Uterus (tissue), 4 donors: Measurements from ENCODE around the gene UPK3BL1. TPM values are rescaled to one million over a fixed set of nuclear protein-coding genes. Genes with fewer than 3 reads are reported as not detected.
"Not testable (repeated sequence)": the region's sequence is repeated elsewhere in the genome, so short reads cannot be mapped to it uniquely, and the experiment has no call there.

Source experiments
- DNase-seq, 2 donors: peaks; one replicate each; pipeline ENCODE4 v3.0.0-alpha.2; 2019 to 2020
- H3K27ac ChIP-seq, 2 donors: fragments of 200-600 bp; sonication (generic); 1 replicate in 1 of 2; 2 replicates in 1 of 2; pipeline ENCODE4 v1.5.1; 2016 to 2018
- H3K27me3 ChIP-seq, 2 donors: fragments of 200-600 bp; sonication (generic); one replicate each; pipeline ENCODE4 v1.5.1; 2018 to 2019; ENCODE audit warnings: control low read depth in 1 of 2
- H3K36me3 ChIP-seq, 2 donors: fragments of 200-600 bp; sonication (generic); one replicate each; pipeline ENCODE4 v1.5.1; 2019; ENCODE audit warnings: control low read depth in 1 of 2
- H3K4me1 ChIP-seq, 2 donors: fragments of 200-600 bp; sonication (generic); one replicate each; pipeline ENCODE4 v1.5.1; 2018 to 2019; ENCODE audit warnings: control low read depth in 1 of 2
- H3K4me3 ChIP-seq, 2 donors: fragments of 200-600 bp; sonication (generic); 1 replicate in 1 of 2; 2 replicates in 1 of 2; pipeline ENCODE4 v1.5.1; 2018 to 2019; ENCODE audit warnings: mild to moderate bottlenecking in 1 of 2
- H3K9me3 ChIP-seq, 2 donors: fragments of 200-600 bp; sonication (generic); one replicate each; pipeline ENCODE4 v1.5.1; 2019; ENCODE audit warnings: control low read depth in 1 of 2
- intact Hi-C: fragments of 100-400 bp; cut with DNase I; formaldehyde crosslinking; loops from one replicate; pipeline ENCODE4 v1.15.1; 2023; ENCODE audit warnings: low total_unique reads
- small RNA-seq: library from RNA; depleted of rRNA; stranded (forward); fragments of <200 nt; gene quantifications from one replicate; pipeline ENCODE3, GENCODE V24; 2016
- total RNA-seq, 4 donors: library from RNA; depleted of rRNA in 3 of 4; stranded (reverse); fragments of >200 nt in 3 of 4; gene quantifications; one replicate each; pipeline versions ENCODE4 v1.1.0 to v1.2.4, GENCODE V29; 2014 to 2023
- donor health status: DM: yes; HTN: yes; CAD: no.

The UPK3BL1 gene
- total RNA-seq, 4 donors from 2014 or later, result 16.0 to 31.8 (median 19.6) TPM; not detected in 1

GRCh38 chr7:102602317-102602716 is 40.3 kb downstream of the UPK3BL1 start:
- H3K27ac ChIP-seq, H3K36me3 ChIP-seq, H3K9me3 ChIP-seq, H3K4me1 ChIP-seq, H3K4me3 ChIP-seq, H3K27me3 ChIP-seq, intact Hi-C loops, DNase-seq: not testable (repeated sequence)

GRCh38 chr7:102599699-102600098 is 42.9 kb downstream of the UPK3BL1 start:
- H3K9me3 ChIP-seq, DNase-seq, H3K27me3 ChIP-seq, H3K4me3 ChIP-seq, intact Hi-C loops, H3K36me3 ChIP-seq, H3K4me1 ChIP-seq, H3K27ac ChIP-seq: not testable (repeated sequence)

GRCh38 chr7:102596036-102596435 is 46.6 kb downstream of the UPK3BL1 start:
- intact Hi-C loops, DNase-seq: not testable (repeated sequence)

GRCh38 chr7:102593637-102594334 is 48.8 kb downstream of the UPK3BL1 start:
- H3K9me3 ChIP-seq, intact Hi-C loops, H3K4me3 ChIP-seq, H3K27me3 ChIP-seq, H3K27ac ChIP-seq, H3K4me1 ChIP-seq, H3K36me3 ChIP-seq, DNase-seq: not testable (repeated sequence)

More at GRCh38 chr7:102596036-102596435, 46.6 kb downstream of the UPK3BL1 start:
- H3K4me3 ChIP-seq, H3K4me1 ChIP-seq, H3K36me3 ChIP-seq, H3K27me3 ChIP-seq, H3K9me3 ChIP-seq, H3K27ac ChIP-seq: not testable (repeated sequence)

- H3K4me1 ChIP-seq, H3K36me3 ChIP-seq, H3K27me3 ChIP-seq, H3K4me3 ChIP-seq, H3K9me3 ChIP-seq, H3K27ac ChIP-seq, intact Hi-C loops: not testable (repeated sequence)
- peak in 1 of 2 donors; percentile 26 for DNase-seq
Measured at GRCh38 chr7:102592477-102593019, 50.0 kb downstream of the UPK3BL1 start.

GRCh38 chr7:102589857-102590256 is 52.7 kb downstream of the UPK3BL1 start:
- H3K4me1 ChIP-seq, H3K27me3 ChIP-seq, intact Hi-C loops, H3K36me3 ChIP-seq, DNase-seq, H3K27ac ChIP-seq, H3K9me3 ChIP-seq, H3K4me3 ChIP-seq: not testable (repeated sequence)

Small RNA genes lying within 50 kb of the gene (small RNA-seq; reads per million reads assigned to genes)
- not detected for gene AC105052.3
- gene UPK3BL1, result not detected

Other genes with a start within 250 kb of the UPK3BL1 start
- gene PRKRIP1, start 246.4 kb downstream of the UPK3BL1 start, total RNA-seq, result 10 to 100 TPM; 16.1 to 36.6 (median 25.4) TPM
- gene ORAI2, start 209.2 kb downstream of the UPK3BL1 start, total RNA-seq, result 10 to 100 TPM; 15.6 to 48.9 (median 39.0) TPM
- 10 to 100 TPM in 3 of 4 donors, 1 to 10 TPM in 1; 8.7 to 31.3 (median 15.8) TPM for gene ALKBH4, start 177.9 kb downstream of the UPK3BL1 start, total RNA-seq
- gene LRWD1, start 177.8 kb downstream of the UPK3BL1 start, total RNA-seq, result 10 to 100 TPM; 16.7 to 25.6 (median 22.4) TPM
- gene POLR2J, start 163.9 kb downstream of the UPK3BL1 start, total RNA-seq, result 10 to 100 TPM in 3 of 4 donors, 1 to 10 TPM in 1; 8.2 to 38.8 (median 14.0) TPM
- 10 to 100 TPM; 10.8 to 59.0 (median 21.2) TPM for gene RASA4B, start 125.0 kb downstream of the UPK3BL1 start, total RNA-seq
- gene UPK3BL2, start 99.1 kb downstream of the UPK3BL1 start, total RNA-seq, result 10 to 100 TPM in 2 of 4 donors, 1 to 10 TPM in 1, not detected in 1; 1.8 to 64.0 (median 24.1) TPM
- not detected for gene SPDYE2, start 91.6 kb downstream of the UPK3BL1 start, total RNA-seq
- gene POLR2J3, start 70.2 kb downstream of the UPK3BL1 start, total RNA-seq, result 10 to 100 TPM in 2 of 4 donors, 1 to 10 TPM in 1, under 1 TPM in 1; 0.77 to 50.7 (median 17.1) TPM
- 100 to 1,000 TPM in 1 of 4 donors, 10 to 100 TPM in 3; 31.4 to 283 (median 51.4) TPM for gene RASA4, start 26.0 kb downstream of the UPK3BL1 start, total RNA-seq
- not detected for gene SPDYE2B, start 7.5 kb upstream of the UPK3BL1 start, total RNA-seq
- 10 to 100 TPM in 2 of 4 donors, 1 to 10 TPM in 2; 1.0 to 33.5 (median 7.5) TPM for gene POLR2J2, start 28.9 kb upstream of the UPK3BL1 start, total RNA-seq
- gene FAM185A, start 106.2 kb upstream of the UPK3BL1 start, total RNA-seq, result 100 to 1,000 TPM in 1 of 4 donors, 10 to 100 TPM in 2, under 1 TPM in 1; 0.59 to 118 (median 19.4) TPM